Measurements from ENCODE around the gene BRD7. TPM values are rescaled to one million over a fixed set of nuclear protein-coding genes. Genes with fewer than 3 reads are reported as not detected.

BRD7 gene
- total and polyA plus RNA-seq, 10 of the 15 experiments (the other 5 are each of a cell fraction or from before 2014, with no cell fraction given) = 16.9 to 74.7 (median 52.0) TPM

GRCh38 chr16:50298075-50298460 is 70.7 kb downstream of the BRD7 start (continued):
- no peak for TF ChIP-seq ATF3 (IDR thresholded peaks at IDR 0.05; ENCODE audit: borderline replicate concordance, extremely low read depth, low read depth, low read length)

- RAD21 ChIA-PET (ENCODE audit: unreplicated experiment) = interaction anchor here (1.0 kb wide), 1 partner anchor 43 kb away, joined by 3 read pairs; no protein-coding TSS in a partner anchor
- Histone ChIP-seq H3K79me2 (ENCODE audit: control insufficient read depth, insufficient read depth, low read length) (no peaks in the 10 kb centered on the region), H3K4me1 (ENCODE audit: control insufficient read depth, insufficient read depth, low read length) (no peaks in the 10 kb centered on the region), H3K4me3 (no peak overlapping the region), H4K20me1 (ENCODE audit: control insufficient read depth, insufficient read depth) (no peaks in the 10 kb centered on the region), H3K27ac (ENCODE audit: control insufficient read depth, insufficient read depth) (no peak overlapping the region), H3K9ac (ENCODE audit: control insufficient read depth, insufficient read depth, low read length) (no peak overlapping the region), H3K9me3 (replicated peaks; ENCODE audit: control insufficient read depth, insufficient read depth, low read length) (no peaks in the 10 kb centered on the region), H3K4me2 (ENCODE audit: control insufficient read depth, insufficient read depth) (no peak overlapping the region), H2AFZ (ENCODE audit: control insufficient read depth, low read depth, low read length) (no peak overlapping the region), H3K27me3 (replicated peaks in 1 of 2; ENCODE audit: control insufficient read depth in 2 of 2, insufficient read depth in 2 of 2, low read length in 1 of 2) (no peaks in the 10 kb centered on the region), H3K36me3 (ENCODE audit: control insufficient read depth in 2 of 2, insufficient read depth in 2 of 2, low read length in 1 of 2) (peaks cover 25 to 50% of the 10 kb centered on the region in 2 experiments)
- POLR2A ChIA-PET = no interaction called here
- no peak for DNase-seq (ENCODE audit: low read depth, low spot score)
- in situ Hi-C loops (cut with MboI) = no loop called here
- ATAC-seq = no peak
- BruUV-seq (replicated peaks) = no TSS peak
- 69% methylated on average over 15 of the region's 15 CpGs for WGBS (ENCODE audit: insufficient coverage, insufficient replicate concordance, low lambda C conversion rate, missing lambda C conversion rate)
- SMC1A ChIA-PET (ENCODE audit: uncharacterized antibody, unreplicated experiment) = no interaction called here
- TF ChIP-seq MEF2A (IDR thresholded peaks at IDR 0.05; ENCODE audit: insufficient read depth, low read depth, low read length) = no peak
- TF ChIP-seq NR2C2 (IDR thresholded peaks at IDR 0.05; ENCODE audit: borderline replicate concordance, control insufficient read depth, insufficient read length, low read depth) = no peak
- no peak for TF ChIP-seq HDAC6 (IDR thresholded peaks at IDR 0.05; ENCODE audit: unreplicated experiment)
- TF ChIP-seq KDM1A (IDR thresholded peaks at IDR 0.05; ENCODE audit: borderline replicate concordance) = no peak
- TF ChIP-seq SUPT20H (IDR thresholded peaks at IDR 0.05; ENCODE audit: borderline replicate concordance, control insufficient read depth, low read depth, low read length) = no peak
- peak; percentile 45 for TF ChIP-seq BCL3 (IDR thresholded peaks at IDR 0.05; ENCODE audit: borderline replicate concordance, insufficient read depth, low read depth, low read length, poor library complexity, severe bottlenecking)
- CTCF ChIA-PET = interaction anchor here (1.5 kb wide), 1 partner anchor 22 kb away, joined by 3 read pairs; no protein-coding TSS in a partner anchor
- no peak for FAIRE-seq
- intact Hi-C loops (cut with micrococcal nuclease; ENCODE audit: unreplicated experiment) = no loop called here
Observed at GRCh38 chr16:50297301-50298074, 71.3 kb downstream of the BRD7 start.

All from GM12878 (cell line).